ENCODE measurements around the gene CCSER1. TPM values are rescaled to one million over a fixed set of nuclear protein-coding genes. Genes with fewer than 3 reads are reported as not detected.
"Not testable (repeated sequence)": the region's sequence is repeated elsewhere in the genome, so short reads cannot be mapped to it uniquely, and the experiment has no call there.

Gene CCSER1
- total and polyA plus RNA-seq, 4 donors = 0.18 to 2.3 (median 1.2) TPM

GRCh38 chr4:91147067-91147466 lies 1019.9 kb downstream of the CCSER1 start:
- WGBS = 78% methylated on average over 6 of the region's 6 CpGs
- Histone ChIP-seq H3K27ac (ENCODE audit: low read depth in 1 of 2, low read length in 2 of 2) (no peak overlapping the region), H3K27me3 (ENCODE audit: control insufficient read depth in 4 of 4, insufficient read depth in 4 of 4, low read length in 3 of 4) (no peaks in the 10 kb centered on the region), H3K36me3 (ENCODE audit: control insufficient read depth in 4 of 4, insufficient read depth in 3 of 4, low read depth in 1 of 4, low read length in 3 of 4) (no peaks in the 10 kb centered on the region), H3K9me3 (ENCODE audit: control insufficient read depth in 4 of 4, low read length in 3 of 4) (no peaks in the 10 kb centered on the region), H3K4me1 (ENCODE audit: control insufficient read depth in 4 of 4, insufficient read depth in 4 of 4, low read length in 3 of 4) (no peaks in the 10 kb centered on the region), H3K4me3 (ENCODE audit: low read depth in 1 of 3, low read length in 3 of 3) (no peak overlapping the region), H3K9ac (ENCODE audit: low read depth in 1 of 2, low read length in 2 of 2) (no peak overlapping the region)
- no peak for DNase-seq (ENCODE audit: low spot score)
- TF ChIP-seq MAX (IDR thresholded peaks at IDR 0.05) (no peak), NR2F2 (IDR thresholded peaks at IDR 0.05) (no peak), RAD21 (IDR thresholded peaks at IDR 0.05) (no peak), YY1 (IDR thresholded peaks at IDR 0.05) (no peak)

GRCh38 chr4:91154041-91154440 lies 1026.8 kb downstream of the CCSER1 start:
- H3K9ac ChIP-seq (ENCODE audit: low read depth in 1 of 2, low read length in 2 of 2); H3K4me3 ChIP-seq (ENCODE audit: low read depth in 1 of 3, low read length in 3 of 3); DNase-seq (ENCODE audit: low spot score); H3K27me3 ChIP-seq (ENCODE audit: control insufficient read depth in 4 of 4, insufficient read depth in 4 of 4, low read length in 3 of 4); H3K9me3 ChIP-seq (ENCODE audit: control insufficient read depth in 4 of 4, low read length in 3 of 4); H3K4me1 ChIP-seq (ENCODE audit: control insufficient read depth in 4 of 4, insufficient read depth in 4 of 4, low read length in 3 of 4); H3K36me3 ChIP-seq (ENCODE audit: control insufficient read depth in 4 of 4, insufficient read depth in 3 of 4, low read depth in 1 of 4, low read length in 3 of 4); H3K27ac ChIP-seq (ENCODE audit: low read depth in 1 of 2, low read length in 2 of 2): not testable (repeated sequence)
- 76% methylated on average over 4 of the region's 4 CpGs for WGBS

GRCh38 chr4:91167864-91168653 lies 1040.9 kb downstream of the CCSER1 start:
- H3K4me1 ChIP-seq (ENCODE audit: control insufficient read depth in 4 of 4, insufficient read depth in 4 of 4, low read length in 3 of 4); DNase-seq (ENCODE audit: low spot score); H3K9me3 ChIP-seq (ENCODE audit: control insufficient read depth in 4 of 4, low read length in 3 of 4); H3K9ac ChIP-seq (ENCODE audit: low read depth in 1 of 2, low read length in 2 of 2); H3K4me3 ChIP-seq (ENCODE audit: low read depth in 1 of 3, low read length in 3 of 3); H3K36me3 ChIP-seq (ENCODE audit: control insufficient read depth in 4 of 4, insufficient read depth in 3 of 4, low read depth in 1 of 4, low read length in 3 of 4); H3K27ac ChIP-seq (ENCODE audit: low read depth in 1 of 2, low read length in 2 of 2); H3K27me3 ChIP-seq (ENCODE audit: control insufficient read depth in 4 of 4, insufficient read depth in 4 of 4, low read length in 3 of 4): not testable (repeated sequence)
- 90% methylated on average over 42 of the region's 42 CpGs for WGBS

GRCh38 chr4:91170768-91171167 lies 1043.6 kb downstream of the CCSER1 start:
- DNase-seq (ENCODE audit: low spot score) = no peak
- no peak overlapping the region for H3K4me3 ChIP-seq (ENCODE audit: low read depth in 1 of 3, low read length in 3 of 3)

More at GRCh38 chr4:91170768-91171167, 1043.6 kb downstream of the CCSER1 start:
- Histone ChIP-seq H3K9ac (ENCODE audit: low read depth in 1 of 2, low read length in 2 of 2) (no peak overlapping the region), H3K27me3 (ENCODE audit: control insufficient read depth in 4 of 4, insufficient read depth in 4 of 4, low read length in 3 of 4) (no peaks in the 10 kb centered on the region), H3K27ac (ENCODE audit: low read depth in 1 of 2, low read length in 2 of 2) (no peak overlapping the region), H3K9me3 (ENCODE audit: control insufficient read depth in 4 of 4, low read length in 3 of 4) (no peaks in the 10 kb centered on the region), H3K36me3 (ENCODE audit: control insufficient read depth in 4 of 4, insufficient read depth in 3 of 4, low read depth in 1 of 4, low read length in 3 of 4) (no peaks in the 10 kb centered on the region), H3K4me1 (ENCODE audit: control insufficient read depth in 4 of 4, insufficient read depth in 4 of 4, low read length in 3 of 4) (no peaks in the 10 kb centered on the region)
- no peak for TF ChIP-seq HNF4G (IDR thresholded peaks at IDR 0.05)
- TF ChIP-seq ATF3 (IDR thresholded peaks at IDR 0.05) = no peak
- TF ChIP-seq EGR1 (IDR thresholded peaks at IDR 0.05; ENCODE audit: low read depth in 2 of 2) = no peak
- no peak for TF ChIP-seq CTCF (IDR thresholded peaks at IDR 0.05; ENCODE audit: low read depth, low read length, missing input control)
- TF ChIP-seq TAF1 (conservative IDR thresholded peaks at IDR 0.05) = no peak
- no peak for TF ChIP-seq HNF4A (conservative IDR thresholded peaks at IDR 0.05)
- TF ChIP-seq RXRA (IDR thresholded peaks at IDR 0.05) = no peak
- TF ChIP-seq RAD21 (IDR thresholded peaks at IDR 0.05) = no peak
- no peak for TF ChIP-seq JUND (IDR thresholded peaks at IDR 0.05)
- TF ChIP-seq NR2F2 (IDR thresholded peaks at IDR 0.05) = no peak
- TF ChIP-seq YY1 (IDR thresholded peaks at IDR 0.05) = no peak
- TF ChIP-seq FOXA2 (IDR thresholded peaks at IDR 0.05) = no peak

Data from liver (tissue), 9 donors.